ENCODE data around the gene FBXL20.

The FBXL20 gene

DNA sequence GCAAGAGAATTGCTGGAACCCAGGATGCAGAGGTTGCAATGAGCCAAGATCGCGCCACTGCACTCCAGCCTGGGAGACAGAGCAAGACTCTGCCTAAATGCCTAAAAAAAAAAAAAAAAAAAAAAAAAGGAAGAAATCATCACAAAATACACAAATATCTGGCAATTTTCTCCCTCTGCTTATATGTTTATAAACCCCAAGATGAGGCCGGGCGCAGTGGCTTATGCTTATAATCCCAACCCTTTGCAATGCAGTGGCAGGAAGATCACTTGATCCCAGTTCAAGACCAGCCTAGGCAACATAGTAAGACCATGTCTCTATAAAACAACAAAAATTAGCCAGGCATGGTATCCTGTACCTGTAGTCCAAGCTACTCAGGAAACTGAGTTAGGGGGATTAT lies 28.2 kb upstream of the FBXL20 start:
- DNase-seq (ENCODE audit: low spot score) = no peak
- POLR2A ChIA-PET (ENCODE audit: low non-redundant PET) = no interaction called here
- TF ChIP-seq, protein P1, sequence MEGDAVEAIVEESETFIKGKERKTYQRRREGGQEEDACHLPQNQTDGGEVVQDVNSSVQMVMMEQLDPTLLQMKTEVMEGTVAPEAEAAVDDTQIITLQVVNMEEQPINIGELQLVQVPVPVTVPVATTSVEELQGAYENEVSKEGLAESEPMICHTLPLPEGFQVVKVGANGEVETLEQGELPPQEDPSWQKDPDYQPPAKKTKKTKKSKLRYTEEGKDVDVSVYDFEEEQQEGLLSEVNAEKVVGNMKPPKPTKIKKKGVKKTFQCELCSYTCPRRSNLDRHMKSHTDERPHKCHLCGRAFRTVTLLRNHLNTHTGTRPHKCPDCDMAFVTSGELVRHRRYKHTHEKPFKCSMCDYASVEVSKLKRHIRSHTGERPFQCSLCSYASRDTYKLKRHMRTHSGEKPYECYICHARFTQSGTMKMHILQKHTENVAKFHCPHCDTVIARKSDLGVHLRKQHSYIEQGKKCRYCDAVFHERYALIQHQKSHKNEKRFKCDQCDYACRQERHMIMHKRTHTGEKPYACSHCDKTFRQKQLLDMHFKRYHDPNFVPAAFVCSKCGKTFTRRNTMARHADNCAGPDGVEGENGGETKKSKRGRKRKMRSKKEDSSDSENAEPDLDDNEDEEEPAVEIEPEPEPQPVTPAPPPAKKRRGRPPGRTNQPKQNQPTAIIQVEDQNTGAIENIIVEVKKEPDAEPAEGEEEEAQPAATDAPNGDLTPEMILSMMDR (conservative IDR thresholded peaks at IDR 0.05; ENCODE audit: low read depth) = no peak

DNA sequence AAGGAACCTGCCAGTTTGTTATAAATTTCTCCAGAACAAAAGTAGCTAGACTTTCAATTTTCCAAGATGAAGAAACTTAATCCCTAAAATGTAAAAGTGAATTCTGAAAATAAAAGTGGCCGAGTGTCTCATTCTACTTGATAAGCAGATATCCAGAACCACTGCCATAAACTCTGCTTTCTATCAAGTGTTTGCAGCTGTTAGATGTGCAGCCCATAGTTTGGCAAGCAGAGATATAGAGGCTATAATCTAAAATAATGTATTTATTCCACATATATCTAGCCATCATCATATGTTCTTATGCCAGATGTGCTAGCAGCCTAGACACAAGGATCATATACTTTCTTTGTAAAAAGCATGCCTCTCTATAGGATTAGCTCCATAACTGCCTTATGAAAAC lies 14.7 kb upstream of the FBXL20 start:
- POLR2A ChIA-PET (ENCODE audit: low non-redundant PET) = no interaction called here

More for the DNA sequence above, 28.2 kb upstream of the FBXL20 start:
- no peak overlapping the region for H3K27ac ChIP-seq
- CTCF ChIA-PET = interaction anchor here (0.6 kb wide), 1 partner anchor 160 kb away, joined by 7 read pairs; no protein-coding TSS in a partner anchor

DNA sequence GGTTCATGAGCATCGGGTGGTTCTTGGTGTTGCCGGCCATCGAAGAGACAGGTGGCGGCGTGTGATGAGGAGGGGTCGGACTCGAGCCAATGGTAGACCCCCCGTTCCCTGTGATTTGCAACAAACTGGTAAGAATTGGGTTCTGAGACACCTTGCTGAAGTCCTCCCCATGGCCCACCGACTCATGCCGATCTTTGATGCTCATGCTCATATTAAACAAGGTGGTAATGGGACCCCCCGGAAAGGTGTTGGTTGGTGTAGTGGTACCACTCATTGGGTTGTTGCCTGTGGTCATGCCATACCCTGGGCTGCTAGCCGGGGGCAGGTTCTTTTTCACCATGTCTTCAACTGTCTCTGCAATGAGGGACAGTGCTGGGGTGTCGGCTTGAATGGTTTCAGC lies 8.9 kb upstream of the FBXL20 start:
- ChIA-PET CTCF (no interaction called here), POLR2A (ENCODE audit: low non-redundant PET) (no interaction called here)
- no peak overlapping the region for H3K27ac ChIP-seq
- TF ChIP-seq, protein P1 (conservative IDR thresholded peaks at IDR 0.05; ENCODE audit: low read depth) = no peak
- DNase-seq (ENCODE audit: low spot score) = no peak

More for the DNA sequence above, 14.7 kb upstream of the FBXL20 start:
- CTCF ChIA-PET = no interaction called here
- no peak overlapping the region for H3K27ac ChIP-seq
- TF ChIP-seq, protein P1 (conservative IDR thresholded peaks at IDR 0.05; ENCODE audit: low read depth) = no peak
- DNase-seq (ENCODE audit: low spot score) = no peak

DNA sequence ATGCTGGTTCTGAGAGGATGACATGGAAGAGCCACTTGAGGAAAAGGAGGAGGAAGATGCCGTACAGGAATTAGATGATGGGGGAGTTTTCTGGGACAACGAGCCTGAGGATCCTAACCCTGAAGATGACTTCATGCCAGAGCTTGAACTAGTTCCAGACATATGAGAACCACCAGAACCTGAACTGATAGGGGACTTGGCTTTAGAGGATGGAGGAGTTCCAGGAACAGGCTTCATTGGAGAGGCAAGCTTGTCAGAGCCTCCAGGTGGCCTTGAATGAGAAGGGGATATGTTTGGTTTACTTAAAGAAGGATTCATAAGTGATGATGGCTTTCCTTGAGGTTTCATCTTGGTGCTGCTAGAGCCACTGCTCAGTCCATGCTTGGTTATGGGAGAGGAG lies 6.9 kb upstream of the FBXL20 start:
- ChIA-PET CTCF (no interaction called here), POLR2A (ENCODE audit: low non-redundant PET) (no interaction called here)
- no peak for DNase-seq (ENCODE audit: low spot score)
- TF ChIP-seq, protein P1 (conservative IDR thresholded peaks at IDR 0.05; ENCODE audit: low read depth) = no peak
- no peak overlapping the region for H3K27ac ChIP-seq

DNA sequence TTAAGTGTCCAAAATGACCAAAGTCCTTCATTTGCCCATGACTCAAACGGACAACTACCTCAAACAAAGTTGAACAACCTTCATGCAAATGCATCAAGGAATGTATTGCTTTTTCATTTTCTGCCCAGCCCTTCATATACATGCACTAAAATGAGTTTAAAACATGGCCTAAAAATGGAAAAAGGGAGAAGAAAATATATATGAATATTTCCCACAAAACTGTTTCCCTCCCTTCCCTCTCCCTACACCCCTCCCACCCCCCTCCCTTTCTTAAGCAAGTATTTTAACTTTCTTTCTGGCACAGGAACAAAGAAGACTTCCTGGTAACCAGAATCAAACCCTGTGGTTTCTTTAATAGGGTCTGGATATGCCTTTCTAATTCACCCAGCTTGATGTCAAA lies 5.5 kb upstream of the FBXL20 start:
- DNase-seq (ENCODE audit: low spot score) = no peak

DNA sequence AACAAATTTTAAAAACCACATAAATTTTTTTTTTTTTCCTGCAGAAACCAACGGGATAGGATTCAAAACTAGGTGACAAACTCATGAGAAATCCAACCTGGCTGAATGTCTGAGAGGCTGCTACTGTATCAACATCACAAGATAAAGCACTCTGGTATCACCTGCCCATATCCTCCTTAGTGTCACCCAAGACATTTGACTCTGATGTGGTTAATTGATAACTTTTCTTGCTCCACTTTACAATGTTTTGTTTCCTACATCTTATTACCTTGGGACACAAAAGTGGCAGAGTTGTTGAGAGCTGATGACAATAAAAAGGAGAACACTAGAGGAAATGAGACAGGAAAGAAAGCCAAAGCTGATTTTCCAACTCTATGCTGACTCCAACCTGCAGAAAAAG lies 4.0 kb upstream of the FBXL20 start:
- DNase-seq (ENCODE audit: low spot score) = no peak
- peak overlapping the region; percentile 77 for H3K27ac ChIP-seq
- TF ChIP-seq, protein P1 (conservative IDR thresholded peaks at IDR 0.05; ENCODE audit: low read depth) = no peak
- POLR2A ChIA-PET (ENCODE audit: low non-redundant PET) = no interaction called here
- CTCF ChIA-PET = no interaction called here

More for the DNA sequence above, 5.5 kb upstream of the FBXL20 start:
- POLR2A ChIA-PET (ENCODE audit: low non-redundant PET) = no interaction called here
- no peak overlapping the region for H3K27ac ChIP-seq
- CTCF ChIA-PET = no interaction called here
- TF ChIP-seq, protein P1 (conservative IDR thresholded peaks at IDR 0.05; ENCODE audit: low read depth) = no peak
